ENCODE measurements around the gene TRUB1. TPM values are rescaled to one million over a fixed set of nuclear protein-coding genes. Genes with fewer than 3 reads are reported as not detected.

TRUB1 gene
- total RNA-seq, 1 experiment from 2014 or later, result 30.0 TPM

DNA sequence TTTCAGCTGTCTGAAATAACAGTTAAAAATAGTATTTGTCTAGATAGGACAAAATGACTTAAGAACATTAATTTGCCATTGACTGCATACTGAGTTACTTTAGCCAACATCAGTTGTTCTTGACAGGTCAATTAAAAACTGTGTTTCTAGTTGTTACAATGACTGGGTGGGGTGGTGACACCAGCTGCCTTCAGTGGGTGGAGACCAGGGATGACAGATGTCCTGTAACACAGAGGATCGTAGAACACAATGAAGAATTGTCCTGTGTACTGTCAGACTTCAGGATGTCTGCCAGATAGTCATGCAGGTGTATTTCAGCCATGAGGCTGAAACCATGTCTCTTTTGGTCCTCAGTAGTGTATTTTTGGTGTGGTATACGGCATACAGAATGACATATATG is 24.4 kb downstream of the TRUB1 start:
- peaks cover 27% of the 10 kb centered on the region for H3K36me3 ChIP-seq (ENCODE audit: insufficient read depth, low read length, poor library complexity, severe bottlenecking)

GRCh38 chr10:114963908-114964307 is 25.9 kb downstream of the TRUB1 start:
- Histone ChIP-seq H3K36me3 (ENCODE audit: insufficient read depth, low read length, poor library complexity, severe bottlenecking) (peaks cover 27% of the 10 kb centered on the region), H3K9me3 (ENCODE audit: low read depth, low read length, poor library complexity, severe bottlenecking) (peaks cover 6% of the 10 kb centered on the region), H3K27me3 (replicated peaks; ENCODE audit: insufficient read depth, low read depth, low read length, poor library complexity) (no peaks in the 10 kb centered on the region), H3K27ac (ENCODE audit: low read depth, low read length, poor library complexity, severe bottlenecking) (no peak overlapping the region), H3K4me3 (ENCODE audit: low read depth, low read length, poor library complexity, severe bottlenecking) (no peak overlapping the region), H3K4me1 (ENCODE audit: insufficient read depth, low read length, poor library complexity, severe bottlenecking) (no peaks in the 10 kb centered on the region)
- CTCF ChIA-PET, result no interaction called here
- intact Hi-C loops (cut with micrococcal nuclease; ENCODE audit: unreplicated experiment), result no loop called here
- POLR2A ChIA-PET (ENCODE audit: low non-redundant PET), result no interaction called here
- no TSS peak for BruUV-seq (replicated peaks)
- TF ChIP-seq EZH2 (IDR thresholded peaks at IDR 0.05; ENCODE audit: borderline replicate concordance, low read depth, low read length, poor library complexity, severe bottlenecking) (no peak), CTCF (conservative IDR thresholded peaks at IDR 0.05; ENCODE audit: low read depth, low read length) (no peak)
- no peak for DNase-seq (ENCODE audit: low spot score)

More for the DNA sequence above, 24.4 kb downstream of the TRUB1 start:
- BruUV-seq (replicated peaks), result no TSS peak
- Histone ChIP-seq H3K27ac (ENCODE audit: low read depth, low read length, poor library complexity, severe bottlenecking) (no peak overlapping the region), H3K4me3 (ENCODE audit: low read depth, low read length, poor library complexity, severe bottlenecking) (no peak overlapping the region), H3K27me3 (replicated peaks; ENCODE audit: insufficient read depth, low read depth, low read length, poor library complexity) (no peaks in the 10 kb centered on the region), H3K9me3 (ENCODE audit: low read depth, low read length, poor library complexity, severe bottlenecking) (peaks cover 6% of the 10 kb centered on the region), H3K4me1 (ENCODE audit: insufficient read depth, low read length, poor library complexity, severe bottlenecking) (no peaks in the 10 kb centered on the region)
- TF ChIP-seq CTCF (conservative IDR thresholded peaks at IDR 0.05; ENCODE audit: low read depth, low read length), result no peak
- TF ChIP-seq EZH2 (IDR thresholded peaks at IDR 0.05; ENCODE audit: borderline replicate concordance, low read depth, low read length, poor library complexity, severe bottlenecking), result no peak
- ChIA-PET POLR2A (ENCODE audit: low non-redundant PET) (no interaction called here), CTCF (no interaction called here)
- intact Hi-C loops (cut with micrococcal nuclease; ENCODE audit: unreplicated experiment), result no loop called here
- no peak for DNase-seq (ENCODE audit: low spot score)

GRCh38 chr10:114967071-114967470 is 29.1 kb downstream of the TRUB1 start:
- Histone ChIP-seq H3K4me1 (ENCODE audit: insufficient read depth, low read length, poor library complexity, severe bottlenecking) (no peaks in the 10 kb centered on the region), H3K9me3 (ENCODE audit: low read depth, low read length, poor library complexity, severe bottlenecking) (peaks cover 6% of the 10 kb centered on the region), H3K36me3 (ENCODE audit: insufficient read depth, low read length, poor library complexity, severe bottlenecking) (peaks cover 18% of the 10 kb centered on the region), H3K4me3 (ENCODE audit: low read depth, low read length, poor library complexity, severe bottlenecking) (no peak overlapping the region), H3K27me3 (replicated peaks; ENCODE audit: insufficient read depth, low read depth, low read length, poor library complexity) (no peaks in the 10 kb centered on the region), H3K27ac (ENCODE audit: low read depth, low read length, poor library complexity, severe bottlenecking) (no peak overlapping the region)
- intact Hi-C loops (cut with micrococcal nuclease; ENCODE audit: unreplicated experiment), result no loop called here
- ChIA-PET POLR2A (ENCODE audit: low non-redundant PET) (no interaction called here), CTCF (no interaction called here)
- no peak for DNase-seq (ENCODE audit: low spot score)
- TF ChIP-seq CTCF (conservative IDR thresholded peaks at IDR 0.05; ENCODE audit: low read depth, low read length) (no peak), EZH2 (IDR thresholded peaks at IDR 0.05; ENCODE audit: borderline replicate concordance, low read depth, low read length, poor library complexity, severe bottlenecking) (no peak)
- BruUV-seq (replicated peaks), result no TSS peak

Data from A673 (cell line).